DMS53 (cell line): Measurements from ENCODE around the gene PRC1.

Experiments used
- DNase-seq: peaks from one replicate; lab custom pipeline; 2025; lab: John Stamatoyannopoulos, UW

Gene PRC1

DNA sequence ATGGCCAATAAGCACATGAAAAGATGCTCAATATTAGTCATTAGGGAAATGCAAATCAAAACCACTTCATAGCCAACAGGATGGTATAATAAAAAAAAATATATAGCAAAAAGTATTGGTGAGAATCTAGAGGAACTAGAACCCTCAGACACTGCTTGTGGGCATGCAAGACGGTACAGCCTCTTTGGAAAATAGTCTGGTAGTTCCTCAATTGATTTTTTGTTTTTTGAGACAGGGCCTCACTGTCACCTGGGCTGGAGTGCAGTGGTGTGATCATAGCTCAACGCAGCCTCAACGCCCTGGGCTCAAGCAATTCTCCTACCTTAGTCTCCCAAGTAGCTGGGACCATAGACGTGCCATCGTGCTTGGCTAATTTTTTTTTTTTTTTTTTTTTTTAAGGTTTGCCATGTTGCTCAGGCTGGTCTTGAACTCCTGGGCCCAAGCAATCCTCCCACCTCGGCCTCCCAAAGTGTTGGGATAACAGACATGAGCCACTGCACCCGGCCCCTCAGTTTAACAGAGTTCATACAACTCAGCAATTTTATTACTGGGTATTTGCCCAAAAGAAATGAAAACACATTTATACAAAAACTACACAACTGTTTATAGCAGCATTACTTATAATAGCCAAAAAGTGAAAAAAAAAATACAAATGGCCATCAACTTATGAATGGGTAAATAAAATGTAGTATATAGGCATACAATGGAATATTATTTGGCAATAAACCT lies 5.1 kb downstream of the PRC1 start:
- DNase-seq, result no peak

DNA sequence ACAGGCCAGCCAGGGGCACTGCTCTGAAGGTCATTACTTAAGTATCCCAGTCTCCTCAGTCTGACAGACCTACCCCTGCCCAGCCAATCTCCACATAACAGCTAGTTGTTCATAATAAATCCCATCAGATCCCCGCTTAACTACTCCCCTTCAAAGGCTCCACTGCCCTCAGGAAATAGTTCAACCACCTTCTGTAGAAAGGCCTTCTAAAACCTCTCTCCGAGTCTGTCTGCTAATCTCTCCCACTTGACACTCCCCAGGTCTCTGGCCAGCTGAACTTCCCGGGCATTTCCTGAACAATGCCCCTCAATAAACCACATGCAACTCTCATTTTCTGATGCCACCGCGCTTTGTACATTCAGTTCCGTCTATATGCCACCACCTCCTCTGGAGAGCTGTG lies 6.0 kb downstream of the PRC1 start:
- no peak for DNase-seq

DNA sequence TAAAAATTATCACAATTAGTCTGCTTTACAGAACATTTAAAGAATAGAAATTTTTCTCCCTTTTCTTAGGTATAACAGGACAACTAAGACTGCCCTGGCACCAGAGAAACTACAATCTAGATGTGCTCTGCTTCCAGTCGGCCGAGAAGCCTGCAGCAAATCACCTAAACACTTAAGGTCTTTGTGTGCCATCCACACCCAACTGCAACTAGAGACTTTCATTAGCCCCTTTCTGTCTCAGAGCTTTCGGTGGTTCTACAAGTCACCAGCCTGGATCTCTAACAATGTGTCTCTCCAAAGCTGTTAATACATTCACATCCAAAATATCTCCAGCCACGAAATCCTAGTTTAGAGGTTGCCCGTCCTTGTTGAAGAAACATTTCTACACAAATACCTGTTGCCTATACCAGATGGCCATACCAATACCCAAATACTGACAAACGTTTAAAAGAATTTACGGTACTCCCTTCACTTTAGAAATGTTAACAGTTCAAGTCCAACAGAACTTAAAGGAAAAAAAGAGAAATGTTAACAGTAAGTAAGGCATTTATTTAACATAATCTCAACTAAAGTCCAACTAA lies 6.7 kb downstream of the PRC1 start:
- no peak for DNase-seq

DNA sequence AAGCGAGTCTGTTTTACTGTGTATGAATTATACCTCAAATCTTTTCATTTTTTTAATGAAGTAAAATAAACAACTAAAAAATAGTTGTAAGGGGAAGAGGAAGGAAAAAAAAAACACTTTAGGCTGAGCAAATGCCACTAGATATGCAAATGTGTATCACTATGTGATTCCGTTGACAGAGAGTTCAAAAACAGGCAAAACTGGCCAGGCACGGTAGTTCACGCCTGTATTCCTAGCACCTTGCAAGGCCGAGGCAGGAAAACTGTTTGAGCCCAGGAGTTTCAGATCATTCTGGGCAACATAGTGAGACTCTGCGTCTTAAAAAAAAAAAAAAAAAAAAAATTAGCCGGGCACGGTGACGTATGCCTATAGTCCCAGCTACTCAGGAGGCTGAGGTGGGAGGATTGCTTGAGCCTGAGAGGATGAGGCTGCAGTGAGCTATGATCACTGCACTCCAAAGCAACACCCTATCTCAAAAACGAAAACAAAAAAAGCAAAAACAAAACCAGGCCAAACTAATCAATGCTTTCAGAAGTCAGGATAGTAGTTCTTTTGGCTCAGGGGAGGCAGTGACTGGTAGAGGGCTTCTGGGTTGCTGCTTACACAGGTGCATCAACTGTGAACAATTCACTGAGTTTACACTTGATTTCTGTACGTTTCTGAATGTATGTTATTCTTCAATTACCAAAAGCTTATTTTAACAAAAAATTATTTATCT lies 7.4 kb downstream of the PRC1 start:
- no peak for DNase-seq

DNA sequence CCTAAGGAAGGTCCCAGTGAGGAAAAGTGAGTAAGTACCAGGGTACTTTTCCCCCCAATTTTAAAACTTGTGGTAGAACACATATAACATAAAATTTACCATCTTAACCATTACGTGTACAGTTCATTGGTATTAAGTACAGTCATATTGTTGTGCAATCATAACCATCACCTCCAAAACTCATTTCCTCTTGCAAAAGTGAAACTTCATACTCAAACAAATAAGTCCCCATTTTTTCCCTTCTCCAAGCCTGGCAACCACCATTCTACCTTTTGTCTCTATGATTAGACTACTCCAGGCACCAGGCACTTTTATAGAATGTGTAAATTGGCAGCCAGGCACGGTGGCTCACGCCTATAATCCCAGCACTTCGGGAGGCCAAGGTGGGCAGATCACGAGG lies 12.2 kb downstream of the PRC1 start:
- no peak for DNase-seq

DNA sequence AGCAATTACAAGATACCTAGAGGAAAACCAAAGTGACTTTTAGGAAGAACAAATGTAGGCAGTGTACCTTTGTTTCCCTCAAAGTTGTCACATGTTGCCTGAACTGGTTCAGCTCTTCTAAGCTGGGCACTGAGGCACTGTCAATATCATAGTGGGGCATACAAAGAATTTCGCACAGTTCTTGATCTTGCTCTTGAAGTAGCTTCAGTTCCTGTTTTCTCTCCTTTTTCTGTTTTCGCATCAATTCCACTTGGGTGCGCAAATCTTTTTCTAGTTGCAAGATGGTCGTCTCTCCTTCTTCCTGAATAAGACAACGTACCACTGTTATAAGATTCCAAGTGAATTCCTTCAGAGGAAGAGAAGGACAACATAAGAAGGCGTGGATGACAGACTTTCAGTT lies 12.7 kb downstream of the PRC1 start:
- no peak for DNase-seq

DNA sequence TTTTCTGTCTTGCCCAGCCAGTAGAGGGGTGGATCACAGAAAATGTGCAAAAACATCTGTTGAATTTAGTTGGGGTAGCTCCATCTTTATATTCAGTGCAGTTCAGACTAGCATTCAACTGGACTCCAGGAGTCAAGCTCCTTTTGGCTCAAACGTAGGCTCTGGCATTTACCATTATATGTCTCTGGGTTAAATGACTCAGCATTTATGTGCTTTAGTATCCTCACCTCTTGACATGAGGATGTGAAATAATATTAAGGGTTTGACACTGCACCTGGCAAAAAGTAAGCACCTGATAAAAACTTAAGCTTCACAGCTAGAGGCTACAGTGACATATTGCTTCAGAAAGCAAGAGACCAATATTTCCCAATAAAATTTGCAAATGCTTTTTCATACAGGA lies 14.8 kb downstream of the PRC1 start:
- DNase-seq, result peak; percentile 63

DNA sequence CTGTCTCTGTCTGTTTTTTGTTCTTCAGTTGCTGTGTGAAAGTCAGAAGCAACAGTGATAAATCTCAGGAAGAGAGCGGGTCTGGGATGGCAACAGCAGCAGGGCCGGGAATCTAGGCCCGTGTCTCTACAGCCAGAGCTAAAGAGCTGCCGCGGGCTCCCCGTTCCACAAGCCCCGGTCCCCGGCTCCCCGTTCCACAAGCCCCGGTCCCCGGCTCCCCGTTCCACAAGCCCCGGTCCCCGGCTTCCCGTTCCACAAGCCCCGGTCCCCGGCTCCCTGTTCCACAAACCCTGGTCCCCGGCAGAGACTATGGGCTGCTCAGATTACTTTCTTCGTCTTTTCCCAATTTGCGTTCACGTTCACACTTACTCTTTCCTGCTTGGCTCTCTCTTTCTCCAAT lies 20.1 kb downstream of the PRC1 start:
- no peak for DNase-seq

DNA sequence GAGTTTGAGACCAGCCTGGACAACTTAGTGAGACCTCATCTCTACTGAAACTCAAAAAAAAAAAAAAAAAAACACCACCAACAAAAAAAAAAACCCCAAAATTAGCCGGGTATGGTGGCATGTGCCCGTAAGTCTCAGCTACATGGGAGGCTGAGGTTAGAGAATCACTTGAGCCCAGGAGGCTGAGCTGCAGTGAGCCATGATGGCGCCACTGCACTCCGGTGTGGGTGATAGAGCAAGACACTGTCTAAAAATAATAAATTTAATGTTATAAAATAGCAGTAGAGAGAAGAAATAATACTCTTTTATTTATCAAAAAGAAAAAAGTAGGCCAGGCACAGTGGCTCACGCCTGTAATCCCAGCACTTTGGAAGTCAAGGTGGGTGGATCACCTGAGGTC lies 22.2 kb downstream of the PRC1 start:
- DNase-seq, result no peak

DNA sequence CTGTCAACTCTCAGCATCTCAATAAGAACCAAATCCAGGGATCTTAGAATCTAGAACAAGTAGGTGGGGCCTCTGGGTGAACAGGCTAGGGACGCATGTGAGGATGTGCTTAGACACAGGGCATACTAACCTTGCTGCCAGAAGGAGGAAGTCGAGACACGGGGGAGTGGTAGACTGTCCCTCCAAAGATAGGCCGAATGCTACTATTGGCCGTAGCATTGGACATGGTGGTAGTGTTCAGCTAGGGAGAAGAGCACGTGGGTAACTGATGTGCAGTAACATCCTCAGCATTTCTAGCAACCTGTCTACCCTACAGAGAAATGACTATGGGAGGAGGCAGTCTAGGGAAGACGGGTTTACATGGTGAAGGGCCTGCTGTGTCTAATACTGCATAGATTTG lies 24.1 kb downstream of the PRC1 start:
- DNase-seq, result no peak

DNA sequence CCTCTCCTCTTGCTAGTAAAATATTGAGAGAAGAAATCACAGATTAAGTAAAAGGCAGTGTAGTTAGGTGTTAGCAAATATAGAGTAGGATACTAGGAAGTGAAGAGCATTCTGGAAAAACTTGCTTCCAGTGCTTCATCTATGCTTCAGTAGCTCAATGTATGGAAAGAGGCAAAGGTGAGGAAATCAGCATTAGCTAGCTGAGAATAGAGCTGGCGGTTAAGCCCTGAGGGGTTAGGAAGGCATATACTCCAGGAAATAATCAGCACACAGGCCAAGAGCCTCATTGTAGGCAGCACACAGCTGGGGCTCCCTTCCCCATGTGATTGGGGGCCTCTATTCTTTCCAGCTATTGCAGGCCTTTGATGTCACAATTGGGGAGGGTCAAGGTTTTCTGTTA lies 25.9 kb downstream of the PRC1 start:
- DNase-seq, result no peak

DNA sequence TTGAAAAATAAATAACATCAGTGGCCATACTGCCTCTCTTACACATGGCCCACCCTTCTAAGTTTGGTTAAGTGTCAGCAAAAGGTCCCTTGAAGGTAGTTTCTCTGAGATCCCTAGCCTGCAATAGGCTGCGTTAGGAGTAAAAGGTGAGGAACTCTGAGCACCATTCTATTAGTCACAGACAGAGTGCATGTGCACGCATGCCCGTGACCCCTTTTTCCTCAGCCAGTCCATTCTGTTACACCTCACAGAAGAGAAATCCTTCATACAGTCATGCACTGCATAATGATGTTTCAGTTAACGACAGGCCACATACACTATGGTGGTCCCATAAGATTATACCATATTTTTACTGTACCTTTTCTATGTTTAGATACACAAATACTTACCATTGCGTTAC lies 27.1 kb downstream of the PRC1 start:
- no peak for DNase-seq

DNA sequence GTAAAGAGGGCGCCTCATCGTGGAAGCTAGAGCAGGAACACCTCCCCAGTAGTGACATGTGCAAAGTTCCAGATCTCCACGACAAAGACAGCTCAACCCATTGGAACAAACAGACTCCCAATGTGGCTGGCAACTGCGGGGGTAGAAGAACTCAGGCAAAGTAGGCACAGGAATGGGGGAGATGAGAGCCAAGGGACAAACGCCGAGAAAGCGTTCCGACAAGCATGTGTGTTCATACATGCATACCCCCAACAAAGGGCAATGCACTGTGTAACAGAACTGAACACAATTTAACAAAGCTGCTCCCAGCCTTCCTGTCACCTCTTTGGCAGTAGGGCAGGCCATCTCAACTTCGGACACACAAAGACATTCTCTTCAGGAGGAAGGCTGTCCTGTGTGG lies 28.1 kb downstream of the PRC1 start:
- no peak for DNase-seq

DNA sequence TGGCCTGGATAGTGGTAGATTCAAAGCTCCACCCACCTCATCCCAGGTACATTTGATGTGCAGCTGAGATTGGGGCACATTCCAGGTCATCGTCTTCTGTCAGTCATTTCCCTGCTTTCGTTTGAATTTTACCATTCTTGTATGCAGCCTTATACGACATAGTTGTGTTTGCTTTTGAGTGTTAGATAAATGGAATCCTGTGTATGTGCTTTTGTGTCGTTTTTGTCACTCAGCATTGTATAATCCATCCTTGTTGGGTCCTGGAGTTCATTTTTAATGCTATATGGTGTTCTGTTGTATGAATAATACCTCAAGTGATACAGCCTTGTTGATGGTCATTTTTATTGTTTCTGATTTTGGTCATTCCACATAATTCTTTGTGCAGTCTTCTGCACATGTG lies 32.3 kb downstream of the PRC1 start:
- no peak for DNase-seq

DNA sequence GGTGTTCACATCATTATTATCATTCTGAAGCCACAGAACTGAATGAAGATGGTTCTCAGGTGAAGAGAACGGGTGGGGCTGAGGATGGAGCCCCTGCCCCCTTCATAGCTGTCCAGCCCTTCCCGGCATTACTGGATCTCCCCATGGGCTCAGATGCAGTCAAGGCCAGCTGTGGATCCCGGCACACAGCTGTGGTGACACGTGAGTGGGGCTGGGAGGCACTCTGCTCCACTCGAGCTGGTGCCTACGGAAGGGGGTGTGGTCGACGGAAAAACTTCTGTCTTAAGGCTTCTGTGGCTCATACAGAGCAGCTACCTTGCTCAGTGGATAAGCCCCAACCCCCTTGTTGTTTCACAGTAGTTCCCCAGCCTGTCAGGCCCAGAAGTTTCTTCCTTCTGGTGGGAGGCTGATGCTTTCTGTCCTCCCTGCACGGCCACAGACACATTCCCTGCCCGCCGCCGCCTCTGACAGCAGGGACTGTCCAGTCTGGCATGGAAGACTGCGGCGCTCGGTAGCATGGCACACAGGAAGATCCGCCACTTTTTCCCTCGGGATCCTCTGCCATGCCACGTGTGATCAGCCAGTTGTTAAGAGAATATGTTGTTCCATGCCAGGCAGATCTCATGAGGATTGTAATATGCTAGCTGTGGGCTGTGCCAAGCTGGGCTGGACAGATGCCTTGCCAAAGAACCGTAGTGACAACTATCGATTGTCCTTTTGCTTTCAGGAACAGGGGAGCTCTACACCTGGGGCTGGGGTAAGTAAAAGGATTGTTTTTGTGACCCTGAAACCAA lies 33.8 kb downstream of the PRC1 start:
- DNase-seq, result no peak

DNA sequence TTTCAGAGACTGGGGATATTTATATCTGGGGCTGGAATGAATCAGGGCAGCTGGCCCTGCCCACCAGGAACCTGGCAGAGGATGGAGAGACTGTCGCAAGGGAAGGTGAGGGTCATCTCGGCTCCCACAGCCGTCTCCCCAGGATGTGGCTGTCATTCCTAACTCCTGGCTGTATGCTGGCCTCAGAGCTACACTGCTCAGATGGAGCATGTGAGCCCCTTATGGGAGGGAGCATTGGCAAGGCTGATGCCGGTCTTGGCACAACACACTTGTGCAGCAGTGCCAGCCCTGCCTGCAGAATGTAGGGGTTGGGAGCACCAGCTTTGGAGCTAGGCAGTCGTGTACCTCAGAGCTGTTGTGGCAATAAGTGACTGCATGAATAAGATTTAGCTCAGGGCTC lies 34.4 kb downstream of the PRC1 start:
- no peak for DNase-seq

DNA sequence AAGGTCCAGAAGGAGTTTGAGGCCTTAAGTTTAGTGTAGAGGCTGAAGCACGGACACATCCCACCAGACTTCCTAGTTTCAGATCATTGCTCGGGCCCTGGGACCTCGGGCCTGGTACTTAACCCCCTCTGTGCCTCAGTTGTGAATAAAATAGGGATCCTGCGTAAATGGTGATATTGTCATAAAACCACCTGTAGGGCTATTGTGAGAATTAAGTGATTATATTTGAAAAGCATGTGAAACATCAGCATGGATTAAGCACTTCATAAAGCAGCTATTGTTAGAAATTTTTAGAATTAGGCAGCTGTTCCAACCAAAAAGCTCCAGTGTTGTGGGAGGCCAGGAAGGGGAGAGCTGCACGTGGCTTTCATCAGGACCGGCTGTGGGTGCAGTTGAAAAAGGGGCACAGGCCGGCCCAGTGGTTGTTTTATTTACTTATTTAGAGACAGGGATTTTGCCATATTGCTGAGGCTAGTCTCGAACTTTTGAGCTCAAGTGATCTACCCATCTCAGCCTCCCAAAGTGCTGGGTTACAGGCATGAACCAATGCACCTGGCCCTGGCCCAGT lies 35.2 kb downstream of the PRC1 start:
- DNase-seq, result no peak

DNA sequence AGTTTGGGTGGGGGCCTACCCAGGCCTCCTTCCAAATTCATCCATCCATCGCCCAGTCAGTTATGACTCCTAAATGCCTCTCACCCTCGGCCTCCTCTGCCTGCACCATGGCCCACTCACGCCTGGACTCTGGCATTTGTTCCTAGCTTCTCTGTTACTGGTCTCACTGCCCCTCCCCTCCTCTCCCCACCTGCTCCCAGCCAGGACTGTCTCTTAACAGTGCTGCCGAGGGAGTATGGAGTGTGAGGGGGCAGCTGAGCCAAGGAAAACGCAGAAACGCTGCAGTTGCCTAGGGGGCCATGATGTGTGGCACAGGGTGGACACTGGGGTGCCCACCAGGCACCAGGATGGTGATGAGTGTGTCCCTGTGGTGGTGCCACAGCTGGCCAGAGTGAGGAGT lies 36.5 kb downstream of the PRC1 start:
- DNase-seq, result no peak

DNA sequence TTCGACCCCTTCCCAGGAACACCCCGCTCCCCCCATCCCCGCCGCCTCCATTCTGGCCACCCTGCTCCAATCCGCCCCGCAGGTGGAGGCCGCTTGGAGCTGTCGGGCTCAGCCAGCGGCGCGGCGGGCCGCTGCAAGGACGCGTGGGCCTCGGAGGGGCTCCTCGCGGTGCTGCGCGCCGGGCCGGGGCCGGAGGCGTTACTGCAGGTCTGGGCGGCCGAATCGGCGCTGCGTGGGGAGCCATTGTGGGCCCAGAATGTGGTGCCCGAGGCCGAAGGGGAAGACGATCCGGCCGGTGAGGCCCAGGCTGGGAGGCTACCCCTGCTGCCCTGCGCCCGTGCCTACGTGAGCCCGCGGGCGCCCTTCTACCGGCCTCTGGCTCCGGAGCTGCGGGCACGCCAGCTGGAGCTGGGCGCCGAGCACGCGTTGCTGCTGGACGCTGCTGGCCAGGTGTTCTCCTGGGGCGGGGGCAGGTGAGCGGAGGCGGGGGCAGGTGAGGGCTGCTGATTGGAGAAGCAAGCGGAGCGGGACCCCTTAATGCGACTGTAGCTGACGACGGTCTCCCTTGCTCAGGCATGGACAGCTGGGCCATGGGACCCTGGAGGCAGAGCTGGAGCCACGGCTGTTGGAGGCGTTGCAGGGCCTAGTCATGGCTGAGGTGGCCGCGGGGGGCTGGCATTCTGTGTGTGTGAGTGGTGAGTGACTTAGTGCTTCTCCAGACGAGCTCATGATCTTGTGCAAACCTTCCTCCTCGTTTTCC lies 37.1 kb downstream of the PRC1 start:
- peak; percentile 69 for DNase-seq

DNA sequence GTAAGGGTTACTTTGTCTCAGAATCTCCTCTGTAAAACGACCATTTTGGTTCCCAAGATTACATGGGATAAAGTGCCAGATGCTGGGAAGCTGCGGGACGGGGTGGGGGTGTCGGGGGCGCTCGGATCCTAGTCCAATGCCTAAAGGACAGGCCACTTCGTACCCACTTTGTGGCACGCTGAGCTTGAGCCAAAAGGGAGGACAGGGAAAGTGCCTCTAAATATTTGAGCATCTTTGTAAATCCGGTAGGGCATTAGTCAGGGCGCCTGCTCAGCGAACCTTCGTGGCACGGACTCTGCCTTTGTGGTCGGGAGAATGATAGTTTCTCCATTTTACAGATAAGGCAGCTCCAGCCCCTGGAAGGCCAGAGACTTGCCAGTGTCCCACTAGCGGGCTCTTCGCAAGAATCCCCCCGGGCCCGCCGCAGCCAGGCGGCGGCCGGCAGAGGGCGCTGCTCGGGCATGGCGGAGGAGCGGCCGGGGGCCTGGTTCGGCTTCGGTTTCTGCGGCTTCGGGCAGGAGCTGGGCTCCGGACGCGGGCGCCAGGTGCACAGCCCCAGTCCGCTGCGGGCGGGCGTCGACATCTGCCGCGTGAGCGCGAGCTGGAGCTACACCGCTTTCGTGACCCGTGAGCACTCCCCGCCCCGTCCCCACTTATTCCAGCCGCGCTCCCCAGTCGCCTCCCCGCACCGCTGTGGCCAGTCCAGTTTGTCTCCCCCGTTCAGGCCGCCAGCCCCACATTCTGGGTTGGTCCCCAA lies 37.9 kb downstream of the PRC1 start:
- peak; percentile 87 for DNase-seq
